ENCODE measurements around the gene MAST4. TPM values are rescaled to one million over a fixed set of nuclear protein-coding genes. Genes with fewer than 3 reads are reported as not detected.
A peak's percentile ranks its signal among the peaks of the same experiment; 100 is the strongest.

Gene MAST4
- total RNA-seq, 5 donors from 2014 or later (not counting 1 experiment from before 2014, with no cell fraction given): 26.1 to 35.5 (median 32.0) TPM

GRCh38 chr5:66597183-66597757 is 1.1 kb downstream of the MAST4 start:
- DNase-seq (no peak), ATAC-seq (replicated peaks in 1 of 4) (no peak)
- ChIA-PET CTCF (no interaction called here), POLR2A (no interaction called here)
- Mint-ChIP-seq H3K4me1 (peaks cover 15 to 19% (median 19%) of the 10 kb centered on the region in 3 donors), H3K4me3 (peak overlapping the region; percentile 57 to 76 (median 74)), H3K27ac (no peak overlapping the region), H3K36me3 (no peaks in the 10 kb centered on the region), H3K27me3 (peaks cover 53 to 54% of the 10 kb centered on the region in 2 donors), H3K9me3 (no peaks in the 10 kb centered on the region)
- Histone ChIP-seq H3K27me3 (replicated peaks in 1 of 2; ENCODE audit: control insufficient read depth in 2 of 2, extremely low read depth in 1 of 2, insufficient read depth in 2 of 2, low read length in 1 of 2) (peaks cover 0 to 25% of the 10 kb centered on the region in 2 experiments), H3K9me3 (no peaks in the 10 kb centered on the region), H3K36me3 (ENCODE audit: control insufficient read depth in 2 of 2, extremely low read depth in 1 of 2, insufficient read depth in 1 of 2, low read length in 1 of 2) (no peaks in the 10 kb centered on the region), H3K4me3 (ENCODE audit: control insufficient read depth in 1 of 2, extremely low read depth in 1 of 2, low read length in 1 of 2) (peak overlapping the region in 1 of 2 donors; percentile 88), H3K27ac (ENCODE audit: low read length) (no peak overlapping the region), H3K4me1 (ENCODE audit: control insufficient read depth in 1 of 2, extremely low read depth in 1 of 2, insufficient read depth in 2 of 2, low read length in 2 of 2) (peaks cover 3 to 13% of the 10 kb centered on the region in 2 experiments)
- WGBS (ENCODE audit: insufficient coverage): under 1% methylated on average over 28 of the region's 35 CpGs

- H3K27ac Mint-ChIP-seq: no peak overlapping the region
- no peaks in the 10 kb centered on the region for H3K36me3 Mint-ChIP-seq
- Histone ChIP-seq H3K36me3 (ENCODE audit: control insufficient read depth in 2 of 2, extremely low read depth in 1 of 2, insufficient read depth in 1 of 2, low read length in 1 of 2) (no peaks in the 10 kb centered on the region), H3K4me1 (ENCODE audit: control insufficient read depth in 1 of 2, extremely low read depth in 1 of 2, insufficient read depth in 2 of 2, low read length in 2 of 2) (peaks cover 0 to under 1% of the 10 kb centered on the region in 2 experiments), H3K27me3 (replicated peaks in 1 of 2; ENCODE audit: control insufficient read depth in 2 of 2, extremely low read depth in 1 of 2, insufficient read depth in 2 of 2, low read length in 1 of 2) (peaks cover 0 to 11% of the 10 kb centered on the region in 2 experiments), H3K27ac (ENCODE audit: low read length) (no peak overlapping the region), H3K9me3 (no peaks in the 10 kb centered on the region), H3K4me3 (ENCODE audit: control insufficient read depth in 1 of 2, extremely low read depth in 1 of 2, low read length in 1 of 2) (no peak overlapping the region)
- peaks cover 32 to 35% of the 10 kb centered on the region in 2 donors for H3K27me3 Mint-ChIP-seq
- no CpG with 5 or more reads among the region's 1 CpG for WGBS (ENCODE audit: insufficient coverage)
- ChIA-PET POLR2A (no interaction called here), CTCF (no interaction called here)
- DNase-seq: no peak
- no peak overlapping the region for H3K4me3 Mint-ChIP-seq
- no peaks in the 10 kb centered on the region for H3K9me3 Mint-ChIP-seq
- no peak for ATAC-seq (replicated peaks in 1 of 4)
- peaks cover 2 to 5% (median 5%) of the 10 kb centered on the region in 3 donors for H3K4me1 Mint-ChIP-seq
Observed at GRCh38 chr5:66602621-66603020, 6.4 kb downstream of the MAST4 start.

GRCh38 chr5:66603164-66603563 is 7.0 kb downstream of the MAST4 start:
- no peaks in the 10 kb centered on the region for H3K4me1 ChIP-seq (ENCODE audit: control insufficient read depth in 1 of 2, extremely low read depth in 1 of 2, insufficient read depth in 2 of 2, low read length in 2 of 2)
- Mint-ChIP-seq H3K4me1 (peaks cover 0 to 2% (median 0%) of the 10 kb centered on the region in 3 donors), H3K27ac (no peak overlapping the region), H3K27me3 (peaks cover 27 to 31% of the 10 kb centered on the region in 2 donors), H3K36me3 (no peaks in the 10 kb centered on the region), H3K4me3 (no peak overlapping the region), H3K9me3 (no peaks in the 10 kb centered on the region)
- H3K9me3 ChIP-seq: no peaks in the 10 kb centered on the region
- no CpG with 5 or more reads among the region's 1 CpG for WGBS (ENCODE audit: insufficient coverage)
- no peak overlapping the region for H3K4me3 ChIP-seq (ENCODE audit: control insufficient read depth in 1 of 2, extremely low read depth in 1 of 2, low read length in 1 of 2)
- H3K36me3 ChIP-seq (ENCODE audit: control insufficient read depth in 2 of 2, extremely low read depth in 1 of 2, insufficient read depth in 1 of 2, low read length in 1 of 2): no peaks in the 10 kb centered on the region
- no peak for ATAC-seq (replicated peaks in 1 of 4)
- peaks cover 0 to 8% of the 10 kb centered on the region in 2 experiments for H3K27me3 ChIP-seq (replicated peaks in 1 of 2; ENCODE audit: control insufficient read depth in 2 of 2, extremely low read depth in 1 of 2, insufficient read depth in 2 of 2, low read length in 1 of 2)
- CTCF ChIA-PET: no interaction called here
- no peak overlapping the region for H3K27ac ChIP-seq (ENCODE audit: low read length)
- POLR2A ChIA-PET: no interaction called here
- DNase-seq: no peak

- Mint-ChIP-seq H3K9me3 (no peaks in the 10 kb centered on the region), H3K27me3 (peaks cover 21 to 29% of the 10 kb centered on the region in 2 donors), H3K27ac (no peak overlapping the region), H3K36me3 (no peaks in the 10 kb centered on the region), H3K4me3 (no peak overlapping the region), H3K4me1 (no peaks in the 10 kb centered on the region)
- ChIA-PET CTCF (no interaction called here), POLR2A (no interaction called here)
- Histone ChIP-seq H3K27me3 (replicated peaks in 1 of 2; ENCODE audit: control insufficient read depth in 2 of 2, extremely low read depth in 1 of 2, insufficient read depth in 2 of 2, low read length in 1 of 2) (peaks cover 0 to 2% of the 10 kb centered on the region in 2 experiments), H3K36me3 (ENCODE audit: control insufficient read depth in 2 of 2, extremely low read depth in 1 of 2, insufficient read depth in 1 of 2, low read length in 1 of 2) (no peaks in the 10 kb centered on the region), H3K27ac (ENCODE audit: low read length) (no peak overlapping the region), H3K4me3 (ENCODE audit: control insufficient read depth in 1 of 2, extremely low read depth in 1 of 2, low read length in 1 of 2) (no peak overlapping the region), H3K4me1 (ENCODE audit: control insufficient read depth in 1 of 2, extremely low read depth in 1 of 2, insufficient read depth in 2 of 2, low read length in 2 of 2) (no peaks in the 10 kb centered on the region), H3K9me3 (no peaks in the 10 kb centered on the region)
- DNase-seq: no peak
- no CpG with 5 or more reads among the region's 4 CpGs for WGBS (ENCODE audit: insufficient coverage)
- no peak for ATAC-seq (replicated peaks in 1 of 4)
Observed at GRCh38 chr5:66603881-66604280, 7.7 kb downstream of the MAST4 start.

GRCh38 chr5:66606713-66607112 is 10.5 kb downstream of the MAST4 start:
- Mint-ChIP-seq H3K4me1 (no peaks in the 10 kb centered on the region), H3K4me3 (no peak overlapping the region), H3K36me3 (no peaks in the 10 kb centered on the region), H3K27ac (no peak overlapping the region), H3K27me3 (peaks cover 3 to 14% of the 10 kb centered on the region in 2 donors), H3K9me3 (no peaks in the 10 kb centered on the region)
- Histone ChIP-seq H3K27ac (ENCODE audit: low read length) (no peak overlapping the region), H3K36me3 (ENCODE audit: control insufficient read depth in 2 of 2, extremely low read depth in 1 of 2, insufficient read depth in 1 of 2, low read length in 1 of 2) (no peaks in the 10 kb centered on the region), H3K4me1 (ENCODE audit: control insufficient read depth in 1 of 2, extremely low read depth in 1 of 2, insufficient read depth in 2 of 2, low read length in 2 of 2) (no peaks in the 10 kb centered on the region), H3K27me3 (replicated peaks in 1 of 2; ENCODE audit: control insufficient read depth in 2 of 2, extremely low read depth in 1 of 2, insufficient read depth in 2 of 2, low read length in 1 of 2) (peaks cover 0 to 7% of the 10 kb centered on the region in 2 experiments), H3K4me3 (ENCODE audit: control insufficient read depth in 1 of 2, extremely low read depth in 1 of 2, low read length in 1 of 2) (no peak overlapping the region), H3K9me3 (no peaks in the 10 kb centered on the region)
- DNase-seq (no peak), ATAC-seq (replicated peaks in 1 of 4) (no peak)
- no CpG with 5 or more reads among the region's 2 CpGs for WGBS (ENCODE audit: insufficient coverage)
- ChIA-PET POLR2A (no interaction called here), CTCF (no interaction called here)

GRCh38 chr5:66608501-66608900 is 12.3 kb downstream of the MAST4 start:
- no peaks in the 10 kb centered on the region for H3K4me1 Mint-ChIP-seq
- peaks cover 3 to 9% of the 10 kb centered on the region in 2 donors for H3K27me3 Mint-ChIP-seq
- peaks cover 0 to 7% of the 10 kb centered on the region in 2 experiments for H3K27me3 ChIP-seq (replicated peaks in 1 of 2; ENCODE audit: control insufficient read depth in 2 of 2, extremely low read depth in 1 of 2, insufficient read depth in 2 of 2, low read length in 1 of 2)
- H3K9me3 ChIP-seq: no peaks in the 10 kb centered on the region
- H3K36me3 Mint-ChIP-seq: no peaks in the 10 kb centered on the region
- no peak overlapping the region for H3K27ac ChIP-seq (ENCODE audit: low read length)
- ChIA-PET CTCF (no interaction called here), POLR2A (no interaction called here)
- H3K4me3 ChIP-seq (ENCODE audit: control insufficient read depth in 1 of 2, extremely low read depth in 1 of 2, low read length in 1 of 2): no peak overlapping the region
- H3K36me3 ChIP-seq (ENCODE audit: control insufficient read depth in 2 of 2, extremely low read depth in 1 of 2, insufficient read depth in 1 of 2, low read length in 1 of 2): no peaks in the 10 kb centered on the region
- no peak overlapping the region for H3K27ac Mint-ChIP-seq
- ATAC-seq (replicated peaks in 1 of 4) (no peak), DNase-seq (no peak)
- no peaks in the 10 kb centered on the region for H3K9me3 Mint-ChIP-seq
- H3K4me3 Mint-ChIP-seq: no peak overlapping the region
- H3K4me1 ChIP-seq (ENCODE audit: control insufficient read depth in 1 of 2, extremely low read depth in 1 of 2, insufficient read depth in 2 of 2, low read length in 2 of 2): no peaks in the 10 kb centered on the region
- 76% methylated on average over 5 of the region's 6 CpGs for WGBS (ENCODE audit: insufficient coverage)

GRCh38 chr5:66609615-66610014 is 13.4 kb downstream of the MAST4 start:
- POLR2A ChIA-PET: interaction anchor here in 1 of 2 donors (0.6 kb wide), 1 partner anchor 35 kb away, joined by 7 read pairs; no protein-coding TSS in a partner anchor
- H3K9me3 ChIP-seq: no peaks in the 10 kb centered on the region
- ATAC-seq (replicated peaks in 1 of 4) (no peak), DNase-seq (no peak)
- peaks cover 0 to 7% of the 10 kb centered on the region in 2 experiments for H3K27me3 ChIP-seq (replicated peaks in 1 of 2; ENCODE audit: control insufficient read depth in 2 of 2, extremely low read depth in 1 of 2, insufficient read depth in 2 of 2, low read length in 1 of 2)
- no peak overlapping the region for H3K4me3 ChIP-seq (ENCODE audit: control insufficient read depth in 1 of 2, extremely low read depth in 1 of 2, low read length in 1 of 2)
- no peaks in the 10 kb centered on the region for H3K36me3 ChIP-seq (ENCODE audit: control insufficient read depth in 2 of 2, extremely low read depth in 1 of 2, insufficient read depth in 1 of 2, low read length in 1 of 2)
- H3K4me1 ChIP-seq (ENCODE audit: control insufficient read depth in 1 of 2, extremely low read depth in 1 of 2, insufficient read depth in 2 of 2, low read length in 2 of 2): no peaks in the 10 kb centered on the region
- H3K9me3 Mint-ChIP-seq: no peaks in the 10 kb centered on the region
- H3K4me1 Mint-ChIP-seq: no peaks in the 10 kb centered on the region
- H3K36me3 Mint-ChIP-seq: no peaks in the 10 kb centered on the region
- H3K27ac Mint-ChIP-seq: no peak overlapping the region
- H3K4me3 Mint-ChIP-seq: no peak overlapping the region
- H3K27me3 Mint-ChIP-seq: peaks cover 5 to 9% of the 10 kb centered on the region in 2 donors
- no peak overlapping the region for H3K27ac ChIP-seq (ENCODE audit: low read length)
- CTCF ChIA-PET: no interaction called here
